HL-60 (cell line): ENCODE measurements around the gene C19orf81.

Source experiments
- CTCF ChIP-seq: IDR thresholded peaks from one replicate; pipeline ENCODE4 v1.5.1; 2011; ENCODE audit warnings: low read length, control low read depth, inconsistent platforms; ENCODE audit not compliant: insufficient read depth
- GABPA ChIP-seq: IDR thresholded peaks from 2 replicates; pipeline ENCODE4 v1.6.1; 2012; ENCODE audit warnings: low read depth
- POLR2AphosphoS5 ChIP-seq: IDR thresholded peaks from 2 replicates; pipeline ENCODE4 v1.6.1; 2012; ENCODE audit warnings: low read depth

- TF ChIP-seq CTCF (no peak), GABPA (no peak), POLR2AphosphoS5 (no peak)
Measured at GRCh38 chr19:50688766-50689165, 39.5 kb downstream of the C19orf81 start.
